Measurements from ENCODE around the gene RAD18. TPM values are rescaled to one million over a fixed set of nuclear protein-coding genes. Genes with fewer than 3 reads are reported as not detected.

The RAD18 gene
- total and polyA plus RNA-seq, 9 of the 15 experiments (the other 6 are each of a cell fraction or from before 2014, with no cell fraction given) = 19.2 to 49.4 (median 34.4) TPM

DNA sequence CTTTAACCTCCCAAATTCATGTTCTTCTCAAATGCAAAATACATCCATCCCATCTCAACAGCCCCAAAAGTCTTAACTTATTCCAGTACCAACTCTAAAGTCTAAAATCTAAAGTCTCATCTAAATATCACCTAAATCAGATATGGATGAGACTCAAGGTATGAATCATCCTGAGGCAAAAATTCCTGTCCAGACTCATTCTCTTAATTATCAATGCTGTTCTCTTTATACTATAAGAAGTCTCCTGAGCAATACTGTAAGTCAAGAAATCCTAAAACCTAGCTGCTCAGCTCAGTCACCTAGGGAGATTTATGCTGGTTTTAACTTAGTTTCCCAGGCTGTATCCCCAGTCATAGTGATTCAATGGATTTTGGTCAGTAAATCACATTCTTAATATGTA lies 11.1 kb downstream of the RAD18 start (continued):
- TF ChIP-seq SIRT6 (IDR thresholded peaks at IDR 0.05; ENCODE audit: low read depth, low read length) = no peak
- TF ChIP-seq HDAC3 (IDR thresholded peaks at IDR 0.05; ENCODE audit: borderline replicate concordance, partially characterized antibody) = no peak
- no peak for TF ChIP-seq GABPA (tag; conservative IDR thresholded peaks at IDR 0.05; ENCODE audit: low read depth)
- TF ChIP-seq POLR2H (tag; IDR thresholded peaks at IDR 0.05; ENCODE audit: low read depth) = no peak

DNA sequence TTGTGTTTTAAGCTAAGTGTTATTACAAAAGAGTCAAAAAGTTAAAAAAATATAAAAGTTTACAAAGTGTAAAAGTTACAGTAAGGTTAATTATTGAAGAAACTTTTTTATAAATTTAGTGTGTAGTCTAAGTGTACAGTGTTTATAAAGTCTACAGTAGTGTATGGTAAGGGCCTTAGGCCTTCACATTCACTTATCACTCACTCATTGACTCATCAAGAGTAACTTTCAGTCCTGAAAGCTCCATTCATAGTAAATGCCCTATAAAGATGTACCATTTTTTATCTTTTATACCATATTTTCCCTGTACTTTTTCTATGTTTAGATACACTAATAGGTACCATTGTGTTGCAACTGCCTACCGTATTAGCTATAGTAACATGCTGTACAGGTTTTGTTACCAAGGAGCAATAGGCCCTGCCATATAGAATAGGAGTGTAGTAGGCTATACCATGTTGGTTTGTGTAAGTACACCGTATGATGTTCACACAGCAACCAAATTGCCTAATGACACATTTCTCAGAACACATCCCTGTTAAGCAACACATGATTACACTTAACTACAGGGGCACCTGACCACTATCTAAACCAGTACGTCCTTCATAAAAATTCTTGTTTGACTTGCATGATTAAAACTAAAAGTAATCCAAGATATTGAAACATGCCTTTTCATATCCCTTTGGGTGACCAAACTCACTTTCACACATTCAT lies 17.2 kb downstream of the RAD18 start:
- Histone ChIP-seq H3K4me2 (ENCODE audit: insufficient read depth, low read length) (no peak overlapping the region), H3K9ac (ENCODE audit: insufficient read depth in 1 of 2, low read depth in 2 of 2, low read length in 2 of 2) (no peak overlapping the region), H3K27ac (ENCODE audit: extremely low read depth, low read depth, low read length) (no peak overlapping the region), H3K79me2 (ENCODE audit: control insufficient read depth, insufficient read depth, low read length) (peaks cover 25% of the 10 kb centered on the region), H3K27me3 (ENCODE audit: control insufficient read depth in 2 of 2, insufficient read depth in 2 of 2, low read length in 2 of 2) (no peaks in the 10 kb centered on the region), H4K20me1 (replicated peaks; ENCODE audit: control insufficient read depth, insufficient read depth, low read length) (no peaks in the 10 kb centered on the region), H3K4me3 (no peak overlapping the region), H3K4me1 (replicated peaks in 1 of 2; ENCODE audit: control insufficient read depth in 2 of 2, insufficient read depth in 2 of 2, low read length in 2 of 2) (no peaks in the 10 kb centered on the region), H3K9me1 (ENCODE audit: control insufficient read depth, insufficient read depth, low read length) (no peaks in the 10 kb centered on the region), H3K36me3 (ENCODE audit: control insufficient read depth, insufficient read depth, low read length) (peaks cover 72% of the 10 kb centered on the region; the same call in 2 of the 3 replicates), H2AFZ (ENCODE audit: low read depth, low read length) (no peak overlapping the region), H3K9me3 (replicated peaks; ENCODE audit: control insufficient read depth, insufficient read depth, low read depth, low read length) (no peaks in the 10 kb centered on the region)
- CTCF ChIA-PET (ENCODE audit: low intra/inter-chr PET ratio) = no interaction called here
- in situ Hi-C loops (cut with MboI) = no loop called here
- BruUV-seq (replicated peaks) = no TSS peak
- DNase-seq (ENCODE audit: extremely low read depth in 1 of 4, low spot score in 3 of 4) (no peak), FAIRE-seq (no peak), ATAC-seq (no peak)
- WGBS (ENCODE audit: insufficient coverage, low coverage, missing lambda C conversion rate) = 67% methylated on average over 3 of the region's 3 CpGs
- POLR2A ChIA-PET = interaction anchor here (0.8 to 1.6 kb wide), 4 partner anchors 9 to 31 kb away, joined by 3 to 5 read pairs (median 4); no protein-coding TSS in a partner anchor
- TF ChIP-seq PML (IDR thresholded peaks at IDR 0.05; ENCODE audit: low read length) = no peak
- TF ChIP-seq EWSR1 (IDR thresholded peaks at IDR 0.05; ENCODE audit: borderline replicate concordance, low read depth, partially characterized antibody) = no peak
- no peak for TF ChIP-seq ZNF133 (CRISPR knock-in tag; IDR thresholded peaks at IDR 0.05)
- TF ChIP-seq KDM1A (IDR thresholded peaks at IDR 0.05) = no peak
- TF ChIP-seq NFXL1 (CRISPR knock-in tag; IDR thresholded peaks at IDR 0.05) = no peak
- TF ChIP-seq SOX6 (IDR thresholded peaks at IDR 0.05) = no peak
- intact Hi-C loops (cut with micrococcal nuclease) = no loop called here
